Spleen (tissue), 11 donors: ENCODE measurements around the gene FGF13. TPM values are rescaled to one million over a fixed set of nuclear protein-coding genes. Genes with fewer than 3 reads are reported as not detected.

Source experiments
- DNase-seq: peaks from one replicate; pipeline ENCODE4 v3.0.0-alpha.2; 2020
- H3K27ac ChIP-seq, 8 donors: fragments of 200-600 bp; sonication (generic) in 7 of 8; 1 replicate in 4 of 8; 2 replicates in 4 of 8; pipeline versions ENCODE4 v1.5.0 to v1.8.0; 2016 to 2021; ENCODE audit warnings: inconsistent platforms in 4 of 8, mild to moderate bottlenecking in 4 of 8, moderate library complexity in 1 of 8
- H3K27me3 ChIP-seq, 7 donors: fragments of 200-600 bp; sonication (generic) in 6 of 7; replicated peaks in 1 of 7; 1 replicate in 4 of 7; 2 replicates in 3 of 7; pipeline versions ENCODE4 v1.5.0 to v1.8.0; 2016 to 2021; ENCODE audit warnings: inconsistent platforms in 3 of 7, mild to moderate bottlenecking in 1 of 7
- H3K36me3 ChIP-seq, 6 donors: fragments of 200-600 bp; sonication (generic) in 5 of 6; 1 replicate in 4 of 6; 2 replicates in 2 of 6; pipeline versions ENCODE4 v1.5.0 to v1.8.0; 2016 to 2021; ENCODE audit warnings: inconsistent platforms in 2 of 6
- H3K4me1 ChIP-seq, 6 donors: fragments of 200-600 bp; sonication (generic) in 5 of 6; 1 replicate in 3 of 6; 2 replicates in 3 of 6; pipeline versions ENCODE4 v1.5.0 to v1.8.0; 2016 to 2021; ENCODE audit warnings: inconsistent platforms in 3 of 6
- H3K4me3 ChIP-seq, 8 donors: fragments of 200-600 bp; sonication (generic) in 7 of 8; 1 replicate in 4 of 8; 2 replicates in 4 of 8; pipeline versions ENCODE4 v1.5.0 to v1.8.0; 2016 to 2021; ENCODE audit warnings: inconsistent platforms in 4 of 8, mild to moderate bottlenecking in 4 of 8, moderate library complexity in 2 of 8
- H3K9me3 ChIP-seq, 8 donors: fragments of 200-600 bp; sonication (generic) in 7 of 8; 1 replicate in 4 of 8; 2 replicates in 4 of 8; pipeline versions ENCODE4 v1.5.0 to v1.8.0; 2016 to 2021; ENCODE audit warnings: inconsistent platforms in 4 of 8
- CTCF ChIP-seq, 11 experiments: fragments of 200-600 bp in 7 of 11; fragments of 450-650 bp in 4 of 11; sonication (generic) in 4 of 11; IDR thresholded peaks in 8 of 11; conservative IDR thresholded peaks in 3 of 11; 1 replicate in 7 of 11; 2 replicates in 4 of 11; pipeline versions ENCODE4 v1.4.0 to v1.8.0; 2016 to 2021; ENCODE audit warnings: antibody characterized with exemption in 11 of 11, inconsistent platforms in 4 of 11, mild to moderate bottlenecking in 1 of 11
- POLR2A ChIP-seq, 3 donors: fragments of 450-650 bp; IDR thresholded peaks; one replicate each; pipeline ENCODE4 v1.5.1; 2017; ENCODE audit warnings: antibody characterized with exemption in 3 of 3, mild to moderate bottlenecking in 1 of 3
- POLR2AphosphoS5 ChIP-seq, 3 donors: sonication (generic); formaldehyde crosslinking; IDR thresholded peaks; one replicate each; pipeline ENCODE4 v1.5.1; 2017; ENCODE audit warnings: antibody characterized with exemption in 3 of 3
- WGBS, 5 donors: extraction: QIAGEN DNeasy Blood & Tissue Kit in 3 of 5; methylation state at CpG; one replicate each; pipeline versions ENCODE4 v1.1.5 to v1.1.7; 2013 to 2018; 5-methylcytosine and 5-hydroxymethylcytosine counted together
- intact Hi-C: fragments of 100-400 bp; cut with DNase I; formaldehyde crosslinking; loops from one replicate; pipeline ENCODE4 v1.15.0; 2023; ENCODE audit warnings: low total_unique reads
- polyA plus RNA-seq, 3 donors: library from polyadenylated mRNA; stranded (reverse); fragments of 200-250 nt; gene quantifications; one replicate each; pipeline ENCODE4 v1.2.1, GENCODE V29; 2013
- total RNA-seq, 7 donors: library from RNA; depleted of rRNA in 3 of 7; stranded (reverse); fragments of >200 nt in 3 of 7; fragmentation: NEBNext Ultra II Directional in 4 of 7; extraction: Animal tissue kit (Norgen Biotek cat#: 25700) in 4 of 7; gene quantifications; one replicate each; pipeline versions ENCODE4 v1.1.0 to v1.2.1, GENCODE V29; 2016 to 2021
- donor health status: healthy with polysubstance abuse.
- donor health status: DM: no; HTN: no; CAD: no; lungs with moderate emphysema.
- donor health status: DM: no; HTN: no; CAD: no.
- donor health status: Bipolar disorder and iron deficiency.
- donor health status: healthy.
- donor health status: DM: no; HTN: no; CAD: no.
- donor health status: DM: yes; HTN: yes; CAD: no.

Gene FGF13
- total and polyA plus RNA-seq, 10 donors, result 2.3 to 10.9 (median 4.9) TPM

DNA sequence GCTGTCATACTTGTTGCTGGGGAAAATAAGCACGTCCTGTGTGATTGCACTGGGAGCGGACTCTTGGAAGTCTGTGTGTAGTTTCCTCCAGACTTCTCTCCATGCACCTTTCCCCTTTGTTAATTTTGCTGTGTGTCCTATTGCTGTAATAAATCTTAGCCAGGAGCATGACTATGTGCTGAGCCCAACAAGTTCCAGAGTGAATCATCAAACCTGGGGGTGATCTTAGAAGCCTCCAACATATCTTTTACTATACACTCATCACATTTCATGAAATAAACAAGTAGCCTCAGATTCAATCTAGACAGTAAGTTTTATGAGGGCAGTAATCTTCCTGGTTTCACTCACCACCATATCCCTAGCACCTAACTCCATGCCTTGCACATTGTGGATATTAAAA, 43.3 kb upstream of the FGF13 start:
- 71 to 91% (median 75%) methylated on average over 2 of the region's 2 CpGs for WGBS, 5 donors
- DNase-seq, result no peak
- peaks cover 0 to 10% (median 0%) of the 10 kb centered on the region in 7 donors for H3K27me3 ChIP-seq
- H3K27ac ChIP-seq, result no peak overlapping the region
- H3K9me3 ChIP-seq, result no peaks in the 10 kb centered on the region
- H3K4me3 ChIP-seq, result no peak overlapping the region
- intact Hi-C loops, result no loop called here
- no peaks in the 10 kb centered on the region for H3K4me1 ChIP-seq
- TF ChIP-seq POLR2AphosphoS5 (IDR thresholded peaks at IDR 0.05) (no peak), CTCF (IDR thresholded peaks at IDR 0.05 in 8 of 11, conservative IDR thresholded peaks at IDR 0.05 in 3 of 11) (no peak), POLR2A (IDR thresholded peaks at IDR 0.05) (no peak)
- no peaks in the 10 kb centered on the region for H3K36me3 ChIP-seq

GRCh38 chrX:138748480-138748879, 37.0 kb upstream of the FGF13 start:
- no peak for DNase-seq
- WGBS, 5 donors, result 12 to 41% (median 29%) methylated on average over 3 of the region's 3 CpGs
- peak in 7 of 11 experiments; percentile 26 to 44 (median 32) for TF ChIP-seq CTCF (IDR thresholded peaks at IDR 0.05 in 8 of 11, conservative IDR thresholded peaks at IDR 0.05 in 3 of 11)
- TF ChIP-seq POLR2AphosphoS5 (IDR thresholded peaks at IDR 0.05), result no peak
- Histone ChIP-seq H3K4me3 (no peak overlapping the region), H3K27ac (no peak overlapping the region), H3K4me1 (no peaks in the 10 kb centered on the region), H3K9me3 (no peaks in the 10 kb centered on the region), H3K27me3 (no peaks in the 10 kb centered on the region), H3K36me3 (no peaks in the 10 kb centered on the region)
- intact Hi-C loops, result no loop called here

GRCh38 chrX:138745196-138745595, 33.7 kb upstream of the FGF13 start:
- intact Hi-C loops, result no loop called here
- 1 to 4% (median 3%) methylated on average over 7 of the region's 7 CpGs for WGBS, 5 donors
- no peaks in the 10 kb centered on the region for H3K4me1 ChIP-seq
- H3K4me3 ChIP-seq, result no peak overlapping the region
- H3K27me3 ChIP-seq, result peaks cover 0 to 6% (median 0%) of the 10 kb centered on the region in 7 donors
- H3K9me3 ChIP-seq, result no peaks in the 10 kb centered on the region
- no peak for DNase-seq
- H3K36me3 ChIP-seq, result no peaks in the 10 kb centered on the region
- TF ChIP-seq POLR2A (IDR thresholded peaks at IDR 0.05), result no peak
- no peak for TF ChIP-seq POLR2AphosphoS5 (IDR thresholded peaks at IDR 0.05)
- peak in 10 of 11 experiments; percentile 7 to 78 (median 66) for TF ChIP-seq CTCF (IDR thresholded peaks at IDR 0.05 in 8 of 11, conservative IDR thresholded peaks at IDR 0.05 in 3 of 11)
- H3K27ac ChIP-seq, result no peak overlapping the region

DNA sequence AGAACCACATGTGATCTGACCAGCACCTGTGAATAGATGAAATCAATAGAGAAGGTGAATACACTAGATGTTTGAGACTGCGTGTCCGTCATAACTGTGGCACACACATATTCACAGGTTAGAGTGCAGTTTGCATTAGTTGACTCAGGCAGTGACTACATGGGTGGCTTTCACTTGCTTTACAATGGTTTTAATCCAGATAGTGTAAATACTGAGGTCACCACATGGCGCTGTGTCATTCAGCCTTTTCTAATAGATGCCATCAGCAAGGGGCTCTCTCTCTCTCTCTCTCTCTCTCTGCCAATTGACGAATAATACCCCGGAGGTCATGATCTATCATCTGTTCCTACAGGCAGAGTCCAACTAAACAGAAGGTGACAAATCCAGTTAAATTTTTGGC, 30.7 kb upstream of the FGF13 start:
- 84 to 97% (median 93%) methylated on average over 5 of the region's 5 CpGs for WGBS, 5 donors
- DNase-seq, result no peak
- Histone ChIP-seq H3K4me3 (no peak overlapping the region), H3K9me3 (no peaks in the 10 kb centered on the region), H3K27me3 (peaks cover 0 to 15% (median 0%) of the 10 kb centered on the region in 7 donors), H3K4me1 (no peaks in the 10 kb centered on the region), H3K36me3 (no peaks in the 10 kb centered on the region), H3K27ac (no peak overlapping the region)
- intact Hi-C loops, result loop anchor here (5.0 kb wide), 1 partner anchor 550 kb away; no protein-coding TSS in a partner anchor
- TF ChIP-seq CTCF (IDR thresholded peaks at IDR 0.05 in 8 of 11, conservative IDR thresholded peaks at IDR 0.05 in 3 of 11) (no peak), POLR2AphosphoS5 (IDR thresholded peaks at IDR 0.05) (no peak), POLR2A (IDR thresholded peaks at IDR 0.05) (no peak)
